SHP77 (cell line): ENCODE measurements around the gene CENPB.
"Not testable (repeated sequence)": the region's sequence is repeated elsewhere in the genome, so short reads cannot be mapped to it uniquely, and the experiment has no call there.

ENCODE experiments used
- DNase-seq, 2 experiments: peaks; one replicate each; lab custom pipeline; 2025; lab: John Stamatoyannopoulos, UW

Gene CENPB, protein sequence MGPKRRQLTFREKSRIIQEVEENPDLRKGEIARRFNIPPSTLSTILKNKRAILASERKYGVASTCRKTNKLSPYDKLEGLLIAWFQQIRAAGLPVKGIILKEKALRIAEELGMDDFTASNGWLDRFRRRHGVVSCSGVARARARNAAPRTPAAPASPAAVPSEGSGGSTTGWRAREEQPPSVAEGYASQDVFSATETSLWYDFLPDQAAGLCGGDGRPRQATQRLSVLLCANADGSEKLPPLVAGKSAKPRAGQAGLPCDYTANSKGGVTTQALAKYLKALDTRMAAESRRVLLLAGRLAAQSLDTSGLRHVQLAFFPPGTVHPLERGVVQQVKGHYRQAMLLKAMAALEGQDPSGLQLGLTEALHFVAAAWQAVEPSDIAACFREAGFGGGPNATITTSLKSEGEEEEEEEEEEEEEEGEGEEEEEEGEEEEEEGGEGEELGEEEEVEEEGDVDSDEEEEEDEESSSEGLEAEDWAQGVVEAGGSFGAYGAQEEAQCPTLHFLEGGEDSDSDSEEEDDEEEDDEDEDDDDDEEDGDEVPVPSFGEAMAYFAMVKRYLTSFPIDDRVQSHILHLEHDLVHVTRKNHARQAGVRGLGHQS

DNA sequence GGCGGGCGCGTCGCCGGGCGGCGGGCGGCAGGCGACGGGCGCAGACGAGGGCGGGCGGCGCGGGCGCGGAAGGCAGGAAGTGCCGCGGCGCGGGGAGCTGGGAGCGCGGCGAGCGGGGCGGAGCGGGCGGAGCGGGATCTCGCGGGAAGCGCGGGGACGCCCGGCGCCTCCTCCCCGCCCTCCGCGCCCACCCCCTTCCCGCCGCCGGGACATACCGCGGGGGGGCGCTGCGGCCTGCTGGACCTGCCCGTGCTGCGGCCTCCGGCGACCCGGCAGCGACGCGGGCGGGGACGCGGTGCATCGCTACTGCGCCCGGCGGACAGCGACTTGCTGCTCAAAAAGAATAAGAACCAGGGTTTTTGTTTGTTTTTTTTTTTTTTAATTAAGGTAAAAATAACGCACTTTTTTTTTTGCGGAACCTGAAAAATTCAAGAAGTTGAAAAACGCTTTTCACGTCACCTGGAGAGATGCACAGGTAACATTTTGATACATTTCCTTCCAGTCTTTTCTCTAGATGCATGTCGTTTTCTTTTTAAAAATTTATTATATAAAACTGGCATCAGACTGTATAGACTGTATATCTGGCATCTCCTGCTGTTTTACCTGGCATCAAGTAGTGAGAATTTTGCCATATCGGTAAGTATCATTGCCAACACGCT is at the start of gene CENPB:
TSS of gene CENPB (minus strand) at position 76 of the 659 bp plus-strand sequence. CDS start 257 bp downstream, outside the sequence.
- peak; percentile 75 to 90 for DNase-seq

GRCh38 chr20:3836132-3836531 is 49.6 kb upstream of the CENPB start:
- DNase-seq: no peak

DNA sequence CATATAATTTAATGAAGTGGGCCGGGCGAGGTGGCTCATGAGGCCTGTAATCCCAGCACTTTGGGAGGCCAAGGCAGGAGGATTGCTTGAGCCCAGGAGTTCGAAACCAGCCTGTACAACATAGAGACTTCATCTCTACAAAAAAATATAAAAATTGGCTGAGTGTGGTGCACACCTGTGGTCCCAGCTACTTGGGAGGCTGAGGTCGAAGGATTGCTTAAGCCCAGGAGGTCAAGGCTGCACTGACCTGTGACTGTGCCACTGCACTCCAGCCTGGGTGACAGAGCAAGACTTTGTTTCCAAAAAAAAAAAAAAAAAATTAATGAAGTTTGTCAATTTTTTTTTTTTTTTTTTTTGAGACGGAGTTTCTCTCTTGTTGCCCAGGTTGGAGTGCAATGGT is 43.4 kb upstream of the CENPB start:
- DNase-seq: not testable (repeated sequence)

DNA sequence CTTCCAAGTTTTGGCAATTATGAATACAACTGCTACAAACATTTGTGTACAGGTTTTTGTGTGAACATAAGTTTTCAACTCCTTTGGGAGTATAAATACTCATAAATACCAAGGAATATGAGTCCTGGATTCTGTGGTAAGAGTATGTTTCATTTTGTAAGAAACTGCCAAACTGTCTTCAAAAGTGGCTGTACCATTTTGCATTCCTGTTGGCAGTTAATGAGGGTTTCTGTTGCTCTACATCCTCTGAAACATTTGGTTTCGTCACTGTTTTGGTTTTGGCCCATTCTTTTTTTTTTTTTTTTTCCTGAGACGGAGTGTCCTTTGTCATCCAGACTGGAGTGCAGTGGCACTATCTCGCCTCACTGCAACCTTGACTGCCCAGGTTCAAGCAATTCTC is 42.3 kb upstream of the CENPB start:
- DNase-seq: no peak

DNA sequence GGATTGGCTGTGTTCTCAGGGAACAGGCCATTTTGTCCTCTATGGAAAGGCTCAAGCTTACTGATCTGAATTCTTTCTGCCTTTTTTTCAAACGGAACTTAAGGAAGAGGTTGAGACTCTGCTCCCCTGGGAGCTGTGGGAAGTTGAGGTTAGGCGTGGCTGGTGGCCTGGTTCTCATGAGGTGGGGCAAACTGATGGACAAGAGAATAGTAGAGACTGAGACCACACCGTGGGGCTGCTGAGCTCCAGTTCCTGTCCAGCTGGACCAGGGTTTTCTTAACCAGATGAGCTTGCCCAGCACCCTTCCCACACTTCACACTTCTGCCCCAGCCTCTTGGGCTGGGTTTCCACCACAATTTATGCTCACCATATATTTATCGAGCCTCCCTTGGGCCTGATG is 39.9 kb upstream of the CENPB start:
- DNase-seq: no peak

GRCh38 chr20:3825526-3825925 is 39.0 kb upstream of the CENPB start:
- DNase-seq: no peak

DNA sequence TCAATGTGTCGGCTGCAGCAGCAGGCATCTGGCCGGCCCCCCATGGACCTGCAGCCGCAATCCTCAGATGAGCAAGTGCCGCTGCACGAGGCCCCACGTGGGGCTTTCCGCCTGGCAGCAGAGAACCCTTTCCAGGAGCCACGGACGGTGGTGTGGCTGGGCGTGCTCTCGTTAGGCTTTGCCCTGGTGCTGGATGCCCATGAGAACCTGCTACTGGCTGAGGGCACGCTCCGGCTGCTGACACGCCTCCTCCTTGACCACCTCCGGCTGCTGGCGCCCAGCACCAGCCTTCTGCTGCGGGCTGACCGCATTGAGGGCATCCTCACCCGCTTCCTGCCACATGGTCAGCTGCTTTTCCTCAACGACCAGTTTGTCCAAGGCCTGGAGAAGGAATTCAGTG is 37.3 kb upstream of the CENPB start:
- DNase-seq: no peak

DNA sequence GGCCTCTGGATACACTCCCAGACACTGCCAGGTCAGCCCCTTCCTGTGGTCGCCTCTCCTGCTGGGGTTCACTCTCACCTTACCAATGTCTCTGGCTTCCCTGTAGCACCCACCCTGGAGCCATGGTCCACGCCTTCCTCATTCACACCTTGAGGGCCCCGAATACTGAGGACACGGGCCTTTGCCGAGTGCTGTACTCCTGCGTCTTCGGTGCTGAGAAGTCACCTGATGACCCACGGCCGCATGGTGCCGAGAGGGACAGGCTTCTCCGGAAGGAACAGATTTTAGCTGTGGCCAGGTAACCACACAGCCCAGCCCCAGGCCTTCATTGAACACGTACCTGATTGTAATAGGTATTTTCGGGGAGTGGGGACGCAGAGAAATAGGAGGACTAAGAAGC is 35.5 kb upstream of the CENPB start:
- no peak for DNase-seq

GRCh38 chr20:3820901-3821727 is 34.6 kb upstream of the CENPB start:
- DNase-seq: peak in 1 of 2 experiments; percentile 6

GRCh38 chr20:3820048-3820900 is 33.7 kb upstream of the CENPB start, which contains the start of gene AP5S1:
TSS of gene AP5S1 (plus strand) at chr20:3820547. CDS start at chr20:3822118, 1,571 bp downstream.
- DNase-seq: peak; percentile 89 to 91

DNA sequence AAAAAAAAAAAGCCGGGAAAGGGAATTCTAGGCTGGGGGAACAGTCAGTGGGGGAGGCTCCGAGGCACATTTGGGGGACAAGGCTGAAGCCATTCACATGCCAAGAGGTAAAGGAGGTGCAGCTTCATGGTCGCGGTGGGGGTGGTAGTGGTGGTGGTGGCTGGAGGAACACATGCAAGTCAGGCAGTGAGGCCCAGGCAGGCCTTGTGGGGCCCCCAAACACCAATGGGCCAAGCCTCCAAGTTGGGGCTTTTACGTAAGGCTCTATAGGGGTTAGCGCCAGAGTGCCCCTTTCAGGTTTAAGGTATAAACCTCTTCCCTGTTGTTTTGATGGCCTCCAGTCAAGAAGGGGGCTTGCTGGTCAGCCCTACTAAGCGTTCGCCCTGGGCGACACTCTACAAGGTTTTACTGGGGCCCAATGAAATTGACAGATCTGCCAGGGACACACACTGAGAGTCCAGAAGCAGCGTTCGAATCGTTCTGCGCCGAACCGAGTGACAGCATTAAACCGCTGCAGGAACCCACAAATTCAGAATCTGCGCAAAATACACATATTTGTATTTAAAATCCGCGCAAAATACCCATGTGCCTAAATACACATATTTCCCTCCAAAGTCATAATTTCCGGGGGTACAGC is 33.0 kb upstream of the CENPB start:
- DNase-seq: no peak

- peak; percentile 95 for DNase-seq
These were observed 31.9 kb upstream of the CENPB start for GRCh38 chr20:3818155-3819151.

GRCh38 chr20:3815703-3816315 is 29.3 kb upstream of the CENPB start:
- DNase-seq: no peak

- no peak for DNase-seq
These were observed 28.5 kb upstream of the CENPB start for GRCh38 chr20:3814928-3815495.

DNA sequence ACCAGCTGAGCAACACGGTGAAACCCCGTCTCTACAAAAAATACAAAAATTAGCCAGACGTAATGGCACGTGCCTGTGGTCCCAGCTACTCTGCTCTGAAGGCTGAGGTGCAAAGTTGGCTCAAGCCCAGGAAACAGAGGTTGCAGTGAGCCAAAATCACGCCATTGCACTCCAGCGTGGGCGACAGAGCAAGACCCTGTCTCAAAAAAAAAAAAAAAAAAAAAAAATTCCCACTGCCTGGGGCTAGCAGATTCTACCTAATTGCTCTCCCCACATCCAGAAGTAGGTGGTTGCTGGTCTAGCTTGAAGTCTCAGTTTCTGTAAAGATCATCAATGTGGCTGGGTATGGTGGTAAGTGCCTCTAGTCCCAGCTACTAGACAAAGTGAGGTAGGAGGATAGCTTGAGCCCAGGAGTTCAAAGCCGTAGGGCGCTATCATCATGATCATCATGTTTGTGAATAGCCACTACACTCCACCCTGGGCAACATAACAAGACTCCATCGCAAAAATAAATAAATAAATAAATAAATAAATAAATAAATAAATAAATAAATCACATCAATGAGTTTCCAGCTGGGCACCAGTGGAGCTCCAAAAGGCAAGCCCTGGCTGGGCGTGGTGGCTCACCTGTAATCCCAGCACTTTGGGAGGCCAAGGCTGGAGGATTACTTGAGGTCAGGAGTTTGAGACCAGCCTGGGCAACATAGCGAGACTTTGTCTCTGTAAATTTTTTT is 27.5 kb upstream of the CENPB start:
- DNase-seq: no peak

DNA sequence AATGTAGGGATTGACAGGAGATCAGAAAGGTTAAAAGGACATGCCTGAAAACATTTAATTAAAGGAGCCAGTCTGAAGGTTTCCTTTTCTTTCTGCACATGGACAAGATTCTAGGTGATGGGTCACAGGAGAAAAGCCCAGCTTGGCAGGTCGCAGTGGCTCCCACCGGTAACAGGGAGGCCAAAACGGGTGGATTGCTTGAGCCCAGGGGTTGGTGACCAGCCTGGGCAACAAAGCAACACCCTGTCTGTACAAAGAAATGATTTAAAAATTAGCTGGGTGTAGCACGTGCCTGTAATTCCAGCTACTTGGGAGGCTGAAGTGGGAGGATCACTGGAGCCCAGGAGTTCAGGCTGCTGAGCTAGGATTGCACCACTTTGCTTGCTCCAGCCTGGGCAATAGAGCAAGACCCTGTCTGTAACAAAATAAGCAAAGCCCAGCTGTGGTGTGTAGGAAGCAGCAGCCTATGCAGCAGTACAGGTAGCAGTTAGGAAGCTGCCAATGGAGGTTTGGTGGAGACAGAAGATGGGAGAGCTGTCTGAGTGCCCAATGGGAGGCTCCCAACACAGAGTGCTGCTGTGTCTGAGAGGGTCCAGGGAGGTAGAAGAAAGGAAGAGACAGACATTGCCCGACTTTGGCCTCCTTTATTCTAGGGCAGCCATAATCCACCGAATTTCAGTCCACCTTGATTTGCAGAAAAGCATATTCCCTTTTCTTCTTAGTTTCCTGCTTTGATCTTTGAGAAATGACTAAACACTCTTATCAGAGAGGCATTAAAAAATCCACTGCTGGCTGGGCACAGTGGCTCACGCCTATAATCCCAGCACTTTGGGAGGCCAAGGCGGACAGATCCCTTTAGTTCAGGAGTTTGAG is 26.7 kb upstream of the CENPB start:
- DNase-seq: no peak

- no peak for DNase-seq
These were observed 25.7 kb upstream of the CENPB start for GRCh38 chr20:3812259-3812681.
